H1 (cell line): ENCODE data around the gene WDR27. TPM values are rescaled to one million over a fixed set of nuclear protein-coding genes. Genes with fewer than 3 reads are reported as not detected.

Experiments
- CTCF ChIA-PET: fragments of 300-600 bp; sonication (Branson Sonifier 250); formaldehyde crosslinking; loops from one replicate; lab custom pipeline; 2021; ENCODE audit not compliant: partially characterized antibody; lab: Charles Lee
- POLR2A ChIA-PET: fragments of 300-600 bp; sonication (Branson Sonifier 250); formaldehyde crosslinking; loops from one replicate; lab custom pipeline; 2021; ENCODE audit warnings: inconsistent platforms; ENCODE audit not compliant: partially characterized antibody; lab: Charles Lee
- DNase-seq, 2 experiments: peaks; one replicate each; pipeline versions ENCODE4 v3.0.0 to v3.0.0-alpha.2; 2010 to 2022; ENCODE audit warnings: low spot score in 2 of 2, low read depth in 1 of 2, mixed read lengths in 1 of 2
- FAIRE-seq: peaks from 2 replicates; lab custom pipeline; 2011; peaks lifted over from hg19 to GRCh38; lab: Jason Lieb, UNC
- H2AFZ ChIP-seq: 2 replicates; pipeline ENCODE4 v1.8.1; 2012; ENCODE audit warnings: low read length, inconsistent platforms
- H2AK5ac ChIP-seq: 2 replicates; pipeline ENCODE4 v1.6.1; 2013; ENCODE audit warnings: low read depth, low read length
- H2BK120ac ChIP-seq: replicated peaks from 2 replicates; pipeline ENCODE3; 2013; ENCODE audit warnings: low read depth, low read length, inconsistent platforms
- H2BK12ac ChIP-seq: 2 replicates; pipeline ENCODE4 v1.6.1; 2013; ENCODE audit warnings: low read depth, low read length
- H2BK15ac ChIP-seq: 2 replicates; pipeline ENCODE4 v1.6.1; 2013; ENCODE audit warnings: low read length
- H2BK20ac ChIP-seq: 2 replicates; pipeline ENCODE4 v1.6.1; 2013; ENCODE audit warnings: low read length
- H2BK5ac ChIP-seq: 2 replicates; pipeline ENCODE4 v1.6.1; 2013; ENCODE audit warnings: low read depth, low read length
- H3K14ac ChIP-seq: 2 replicates; pipeline ENCODE4 v1.6.1; 2013; ENCODE audit warnings: inconsistent platforms; ENCODE audit not compliant: insufficient read length
- H3K18ac ChIP-seq: 2 replicates; pipeline ENCODE4 v1.6.1; 2013; ENCODE audit warnings: low read length; ENCODE audit errors: extremely low read depth
- H3K23ac ChIP-seq: 2 replicates; pipeline ENCODE4 v1.6.1; 2013; ENCODE audit warnings: inconsistent platforms; ENCODE audit not compliant: insufficient read length
- H3K23me2 ChIP-seq: 2 replicates; pipeline ENCODE4 v1.6.1; 2013; ENCODE audit warnings: low read depth, low read length
- H3K27ac ChIP-seq: 2 replicates; pipeline ENCODE4 v1.6.1; 2011; ENCODE audit warnings: low read depth, low read length, inconsistent platforms
- H3K27me3 ChIP-seq, 4 experiments: replicated peaks in 1 of 4; 1 replicate in 1 of 4; 2 replicates in 3 of 4; pipeline versions ENCODE4 v1.6.1 to v1.8.1; 2011 to 2013; ENCODE audit warnings: low read length in 3 of 4, mild to moderate bottlenecking in 3 of 4, inconsistent platforms in 2 of 4, mixed read lengths in 2 of 4, moderate library complexity in 1 of 4; ENCODE audit not compliant: control insufficient read depth in 3 of 4, insufficient read depth in 3 of 4; ENCODE audit errors: extremely low read depth in 1 of 4
- H3K36me3 ChIP-seq, 4 experiments: 2 replicates each; pipeline versions ENCODE4 v1.6.1 to v1.8.1; 2011 to 2013; ENCODE audit warnings: mild to moderate bottlenecking in 4 of 4, low read length in 3 of 4, moderate library complexity in 2 of 4, control low read depth in 1 of 4, inconsistent platforms in 1 of 4; ENCODE audit not compliant: insufficient read depth in 4 of 4, control insufficient read depth in 2 of 4
- H3K4ac ChIP-seq: replicated peaks from 2 replicates; pipeline ENCODE3; 2013; ENCODE audit warnings: low read length, low read depth, mixed read lengths, inconsistent platforms; ENCODE audit not compliant: insufficient read length
- H3K4me1 ChIP-seq, 4 experiments: replicated peaks in 1 of 4; 1 replicate in 1 of 4; 2 replicates in 3 of 4; pipeline versions ENCODE4 v1.6.1 to v1.8.1; 2011 to 2013; ENCODE audit warnings: low read length in 3 of 4, inconsistent platforms in 2 of 4, mixed read lengths in 1 of 4; ENCODE audit not compliant: insufficient read depth in 4 of 4, control insufficient read depth in 3 of 4
- H3K4me2 ChIP-seq, 2 experiments: 2 replicates each; pipeline versions ENCODE4 v1.6.1 to v1.8.1; 2011 to 2013; ENCODE audit warnings: low read depth in 2 of 2, low read length in 2 of 2, control low read depth in 1 of 2, inconsistent platforms in 1 of 2, mild to moderate bottlenecking in 1 of 2; ENCODE audit not compliant: insufficient read depth in 1 of 2
- H3K4me3 ChIP-seq, 4 experiments: fragments of 200-600, 300-600 bp in 1 of 4; sonication (generic), shearing (Covaris generic), sonication (Bioruptor Twin) in 1 of 4; 2 replicates each; pipeline versions ENCODE4 v1.5.1 to v1.8.1; 2011 to 2016; ENCODE audit warnings: low read length in 4 of 4, low read depth in 3 of 4, control low read depth in 2 of 4, inconsistent platforms in 2 of 4, mild to moderate bottlenecking in 2 of 4, mixed read lengths in 1 of 4, moderate library complexity in 1 of 4; ENCODE audit not compliant: insufficient read depth in 2 of 4; ENCODE audit errors: extremely low read depth in 1 of 4
- H3K56ac ChIP-seq: replicated peaks from 2 replicates; pipeline ENCODE3; 2013; ENCODE audit warnings: low read depth, mild to moderate bottlenecking, mixed read lengths, low read length, inconsistent platforms; ENCODE audit not compliant: insufficient read length
- H3K79me1 ChIP-seq: 2 replicates; pipeline ENCODE4 v1.6.1; 2013; ENCODE audit warnings: low read depth, low read length, control low read depth
- H3K79me2 ChIP-seq, 2 experiments: 2 replicates each; pipeline versions ENCODE4 v1.6.1 to v1.8.1; 2012 to 2013; ENCODE audit warnings: low read length in 2 of 2, mild to moderate bottlenecking in 2 of 2, inconsistent platforms in 1 of 2; ENCODE audit not compliant: insufficient read depth in 2 of 2, control insufficient read depth in 1 of 2
- H3K9ac ChIP-seq, 4 experiments: replicated peaks in 1 of 4; 1 replicate in 1 of 4; 2 replicates in 3 of 4; pipeline versions ENCODE4 v1.6.1 to v1.8.1; 2011 to 2013; ENCODE audit warnings: low read depth in 3 of 4, low read length in 3 of 4, control low read depth in 2 of 4, mild to moderate bottlenecking in 2 of 4, moderate library complexity in 2 of 4, inconsistent platforms in 1 of 4; ENCODE audit errors: extremely low read depth in 1 of 4
- H3K9me3 ChIP-seq, 2 experiments: 2 replicates each; pipeline versions ENCODE4 v1.6.1 to v1.8.1; 2012 to 2013; ENCODE audit warnings: mild to moderate bottlenecking in 2 of 2, moderate library complexity in 2 of 2, control low read depth in 1 of 2, inconsistent platforms in 1 of 2, low read depth in 1 of 2, low read length in 1 of 2, mixed read lengths in 1 of 2; ENCODE audit not compliant: insufficient read depth in 2 of 2
- H4K20me1 ChIP-seq, 2 experiments: replicated peaks in 1 of 2; 2 replicates each; pipeline versions ENCODE3 to v1.8.1; 2011 to 2013; ENCODE audit warnings: inconsistent platforms in 2 of 2, low read length in 2 of 2, mild to moderate bottlenecking in 1 of 2; ENCODE audit not compliant: insufficient read depth in 2 of 2, control insufficient read depth in 1 of 2
- H4K5ac ChIP-seq: 2 replicates; pipeline ENCODE4 v1.6.1; 2013; ENCODE audit warnings: low read length, low read depth, mixed read lengths, inconsistent platforms; ENCODE audit not compliant: insufficient read length
- H4K8ac ChIP-seq: 2 replicates; pipeline ENCODE4 v1.8.0; 2013; ENCODE audit warnings: mild to moderate bottlenecking, moderate library complexity, low read length, inconsistent platforms; ENCODE audit not compliant: insufficient read depth; ENCODE audit errors: extremely low read depth
- H4K91ac ChIP-seq: replicated peaks from 2 replicates; pipeline ENCODE3; 2013; ENCODE audit warnings: low read length, mixed read lengths, inconsistent platforms; ENCODE audit not compliant: insufficient read length
- ATF2 ChIP-seq: IDR thresholded peaks from 2 replicates; pipeline ENCODE4 v1.6.1; 2012; ENCODE audit warnings: low read length, inconsistent platforms
- CTBP2 ChIP-seq: IDR thresholded peaks from 2 replicates; pipeline ENCODE4 v1.7.0; 2011; ENCODE audit warnings: borderline replicate concordance, mild to moderate bottlenecking, moderate library complexity, mixed read lengths, low read length; ENCODE audit not compliant: insufficient read depth, insufficient read length
- EZH2 ChIP-seq: fragments of 200-600 bp; sonication (generic); IDR thresholded peaks from 2 replicates; pipeline ENCODE4 v1.7.1; 2012; ENCODE audit warnings: low read depth, mild to moderate bottlenecking, moderate library complexity, low read length, inconsistent platforms; ENCODE audit not compliant: severe bottlenecking
- JUND ChIP-seq: IDR thresholded peaks from 2 replicates; pipeline ENCODE4 v1.6.1; 2011; ENCODE audit warnings: mild to moderate bottlenecking, improper control_type of control experiment, low read length
- KDM5A ChIP-seq: fragments of 200-600 bp; IDR thresholded peaks from 2 replicates; pipeline ENCODE4 v1.7.1; 2012; ENCODE audit warnings: mild to moderate bottlenecking, low read length, inconsistent platforms, mixed read lengths
- NRF1 ChIP-seq: IDR thresholded peaks from 2 replicates; pipeline ENCODE4 v1.6.1; 2011; ENCODE audit warnings: mild to moderate bottlenecking, low read depth, low read length, improper control_type of control experiment
- PHF8 ChIP-seq: fragments of 200-600 bp; sonication (generic); conservative IDR thresholded peaks from 2 replicates; pipeline ENCODE4 v1.7.1; 2012; ENCODE audit warnings: low read depth, mild to moderate bottlenecking, inconsistent platforms, low read length, moderate library complexity
- SRF ChIP-seq: IDR thresholded peaks from 2 replicates; pipeline ENCODE4 v1.6.1; 2011; ENCODE audit warnings: mild to moderate bottlenecking, low read depth, low read length, moderate library complexity
- ZNF274 ChIP-seq: IDR thresholded peaks from 2 replicates; pipeline ENCODE4 v1.7.0; 2012; ENCODE audit warnings: low read length, borderline replicate concordance; ENCODE audit errors: extremely low read depth
- WGBS, 2 experiments: shearing (Covaris generic) in 1 of 2; methylation state at CpG; one replicate each; pipeline versions ENCODE4 v1.1.6 to v1.1.7; 2013 to 2015; ENCODE audit warnings: low lambda C conversion rate in 2 of 2, mixed read lengths in 2 of 2, inconsistent platforms in 1 of 2, low coverage in 1 of 2, missing lambda C conversion rate in 1 of 2; ENCODE audit not compliant: insufficient replicate concordance in 2 of 2, insufficient coverage in 1 of 2, insufficient read length in 1 of 2; ENCODE audit errors: extremely low coverage in 1 of 2, missing lambda C conversion rate in 1 of 2; 5-methylcytosine and 5-hydroxymethylcytosine counted together
- polyA plus RNA-seq, 7 experiments: library from polyadenylated mRNA; depleted of rRNA in 3 of 7; stranded (reverse) in 5 of 7; unstranded in 2 of 7; fragments of >200 nt in 5 of 7; fragments of 200-250 nt in 2 of 7; gene quantifications; 1 replicate in 5 of 7; 2 replicates in 1 of 7; 4 replicates in 1 of 7; pipeline versions ENCODE4 v1.2.1 to v1.2.3, GENCODE V29; 2011 to 2013; ENCODE audit warnings: missing spikeins in 2 of 7, mixed read lengths in 2 of 7
- total RNA-seq: library from RNA; stranded (reverse); fragmentation: NEBNext Ultra II Directional; extraction: Animal tissue kit (Norgen Biotek cat#: 25700); gene quantifications from 2 replicates; pipeline ENCODE4 v1.2.1, GENCODE V29; 2021
- TF ChIP-seq, protein P1 (sequence below): IDR thresholded peaks from 2 replicates; pipeline ENCODE4 v1.6.1; 2011; ENCODE audit warnings: low read depth, mild to moderate bottlenecking, low read length; ENCODE audit not compliant: insufficient read depth

Gene WDR27
- total and polyA plus RNA-seq, 2 of the 8 experiments (the other 6 are each of a cell fraction or from before 2014, with no cell fraction given): 53.6 to 68.6 TPM

- H2BK12ac ChIP-seq: no peak overlapping the region
- no peaks in the 10 kb centered on the region for H3K23me2 ChIP-seq
- POLR2A ChIA-PET: interaction anchor here (0.8 kb wide), 1 partner anchor 21 kb away, joined by 3 read pairs; no protein-coding TSS in a partner anchor
- no peak overlapping the region for H3K23ac ChIP-seq
- H3K4me1 ChIP-seq: peaks cover 0 to 15% (median 5%) of the 10 kb centered on the region in 4 experiments; a peak in 6 of 7 replicates
- no peak for FAIRE-seq
- H4K20me1 ChIP-seq: no peaks in the 10 kb centered on the region
- H2BK120ac ChIP-seq: no peak overlapping the region
- H3K27me3 ChIP-seq: peaks cover 0 to 4% (median 1%) of the 10 kb centered on the region in 4 experiments; a peak in 4 of 7 replicates
- no peak overlapping the region for H2BK20ac ChIP-seq
- H3K14ac ChIP-seq: no peak overlapping the region
- H3K18ac ChIP-seq: no peak overlapping the region
- WGBS, 2 experiments: 97% methylated on average over 19 of the region's 24 CpGs; no CpG with 5 or more reads in 1 of the 2 experiments
- H3K27ac ChIP-seq: no peak overlapping the region
- CTCF ChIA-PET: no interaction called here
- no peak overlapping the region for H2BK5ac ChIP-seq
- H3K9ac ChIP-seq: no peak overlapping the region
- no peak overlapping the region for H2AFZ ChIP-seq
- H3K4me3 ChIP-seq: no peak overlapping the region
- H2AK5ac ChIP-seq: no peak overlapping the region
- H4K5ac ChIP-seq: no peak overlapping the region
- no peak overlapping the region for H4K91ac ChIP-seq
- H3K79me1 ChIP-seq: no peaks in the 10 kb centered on the region
- no peak overlapping the region for H3K4ac ChIP-seq
- H3K56ac ChIP-seq: no peak overlapping the region
- peaks cover 0 to 17% of the 10 kb centered on the region in 2 experiments; a peak in 2 of 4 replicates for H3K9me3 ChIP-seq
- H2BK15ac ChIP-seq: no peak overlapping the region
- DNase-seq: no peak
- peak overlapping the region; percentile 1; the same call in 1 of the 2 replicates for H4K8ac ChIP-seq
- H3K4me2 ChIP-seq: no peak overlapping the region
- no peaks in the 10 kb centered on the region for H3K79me2 ChIP-seq
- no peaks in the 10 kb centered on the region for H3K36me3 ChIP-seq
- TF ChIP-seq CTBP2 (no peak), SRF (no peak), EZH2 (no peak), PHF8 (no peak), KDM5A (no peak), NRF1 (no peak), ZNF274 (no peak), JUND (no peak), ATF2 (no peak)
- TF ChIP-seq, protein P1, sequence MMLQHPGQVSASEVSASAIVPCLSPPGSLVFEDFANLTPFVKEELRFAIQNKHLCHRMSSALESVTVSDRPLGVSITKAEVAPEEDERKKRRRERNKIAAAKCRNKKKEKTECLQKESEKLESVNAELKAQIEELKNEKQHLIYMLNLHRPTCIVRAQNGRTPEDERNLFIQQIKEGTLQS: no peak
These were observed 277.0 kb downstream of the WDR27 start for GRCh38 chr6:169424821-169425240.
